SU-DHL-6 (cell line): ENCODE data around the gene HHIP.

ENCODE experiments used
- CTCF ChIP-seq: fragments of 200-600 bp; sonication (generic); IDR thresholded peaks from one replicate; pipeline ENCODE4 v1.5.1; 2017; ENCODE audit warnings: antibody characterized with exemption, mild to moderate bottlenecking, low read length, moderate library complexity; ENCODE audit not compliant: insufficient read depth, poor library complexity, severe bottlenecking
- EZH2phosphoT487 ChIP-seq: fragments of 200-600 bp; sonication (generic), shearing (Covaris generic); conservative IDR thresholded peaks from 2 replicates; pipeline ENCODE4 v1.6.1; 2018; ENCODE audit warnings: mild to moderate bottlenecking, antibody characterized with exemption, low read length, moderate library complexity, mixed read lengths

- no peak for TF ChIP-seq CTCF
- TF ChIP-seq EZH2phosphoT487: no peak
Measured at GRCh38 chr4:144656850-144657249, 10.9 kb downstream of the HHIP start.
